HG03457 (cell line): Measurements from ENCODE around the gene GASK1A.

Experiments
- ATAC-seq: cut with Tn5 transposase; IDR thresholded peaks from one replicate; pipeline ENCODE4 v1.9.1; 2021; ENCODE audit warnings: moderate number of reproducible peaks; ENCODE audit not compliant: unreplicated experiment

Gene GASK1A

DNA sequence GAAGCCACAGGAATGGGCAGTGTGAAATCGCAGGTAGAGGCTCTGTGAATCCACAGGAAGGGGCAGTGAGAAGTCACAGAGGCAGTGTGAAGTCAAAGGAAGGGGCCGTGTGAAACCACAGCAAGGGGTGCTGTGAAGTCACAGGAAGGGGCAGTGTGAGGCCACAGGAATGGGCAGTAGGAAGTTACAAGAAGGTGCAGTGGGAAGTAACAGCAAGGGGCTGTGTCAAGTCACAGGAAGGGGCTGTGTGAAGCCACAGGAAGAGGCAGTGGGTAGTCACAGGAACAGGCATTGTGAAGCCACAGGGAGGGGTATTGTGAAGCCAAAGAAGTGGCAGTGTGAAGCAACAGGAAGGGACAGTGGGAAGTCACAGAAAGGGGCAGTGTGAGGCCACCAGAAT, 34.1 kb downstream of the GASK1A start:
- ATAC-seq: no peak

DNA sequence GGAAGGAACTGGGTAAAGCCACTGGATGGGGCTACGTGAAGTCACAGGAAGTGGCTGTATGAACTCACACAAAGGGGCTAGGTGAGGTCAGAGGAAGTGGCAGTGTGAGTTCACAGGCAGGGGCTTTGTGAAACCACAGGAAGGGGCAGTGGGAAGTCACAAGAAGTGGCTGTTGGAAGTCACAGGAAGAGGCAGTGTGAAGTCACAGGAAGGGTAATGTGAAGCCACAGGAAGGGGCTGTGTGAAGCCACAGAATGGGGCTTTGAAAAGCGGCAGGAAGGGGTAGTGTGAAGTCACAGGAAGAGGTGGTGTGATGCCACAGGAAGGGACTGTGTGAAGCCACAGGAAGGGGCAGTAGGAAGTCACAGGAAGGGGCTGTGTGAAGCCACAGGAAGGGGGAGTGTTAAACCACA, 34.6 kb downstream of the GASK1A start:
- no peak for ATAC-seq

DNA sequence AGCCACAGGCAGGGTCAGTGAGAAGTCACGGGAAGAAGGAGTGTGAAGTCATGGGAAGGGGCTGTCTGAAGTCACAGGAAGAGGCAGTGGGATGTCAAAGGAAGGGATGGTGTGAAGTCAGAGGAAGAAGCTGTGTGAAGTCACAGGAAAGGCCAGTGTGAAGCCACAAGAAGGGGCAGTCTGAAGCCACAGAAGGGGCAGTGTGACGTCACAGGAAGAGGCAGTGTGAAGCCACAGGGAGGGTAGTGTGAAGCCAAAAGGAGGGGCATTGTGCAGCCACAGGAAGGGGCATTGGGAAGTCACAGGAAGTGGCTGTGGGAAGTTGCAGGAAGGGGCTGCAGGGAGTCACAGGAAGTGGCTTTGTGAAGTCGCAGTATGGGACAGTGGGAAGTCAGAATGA, 35.1 kb downstream of the GASK1A start:
- no peak for ATAC-seq

DNA sequence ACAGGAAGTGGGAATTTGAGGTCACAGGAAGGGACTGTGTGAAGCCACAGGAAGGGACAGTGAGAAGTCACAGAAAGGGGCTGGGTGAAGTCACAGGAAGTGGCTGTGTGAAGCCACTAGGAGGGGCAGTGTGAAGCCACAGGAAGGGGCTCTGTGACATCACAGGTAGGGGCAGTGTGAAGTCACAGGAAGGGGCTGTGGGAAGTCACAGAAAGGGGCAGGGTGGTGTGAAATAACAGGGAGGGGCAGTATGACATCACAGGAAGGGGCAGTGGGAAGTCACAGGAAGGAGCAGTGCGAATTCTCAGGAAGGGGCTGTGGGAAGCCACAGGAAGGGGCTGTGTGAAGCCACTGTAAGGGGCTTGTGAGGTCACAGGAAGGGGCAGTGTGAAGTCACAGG, 35.8 kb downstream of the GASK1A start:
- ATAC-seq: no peak

DNA sequence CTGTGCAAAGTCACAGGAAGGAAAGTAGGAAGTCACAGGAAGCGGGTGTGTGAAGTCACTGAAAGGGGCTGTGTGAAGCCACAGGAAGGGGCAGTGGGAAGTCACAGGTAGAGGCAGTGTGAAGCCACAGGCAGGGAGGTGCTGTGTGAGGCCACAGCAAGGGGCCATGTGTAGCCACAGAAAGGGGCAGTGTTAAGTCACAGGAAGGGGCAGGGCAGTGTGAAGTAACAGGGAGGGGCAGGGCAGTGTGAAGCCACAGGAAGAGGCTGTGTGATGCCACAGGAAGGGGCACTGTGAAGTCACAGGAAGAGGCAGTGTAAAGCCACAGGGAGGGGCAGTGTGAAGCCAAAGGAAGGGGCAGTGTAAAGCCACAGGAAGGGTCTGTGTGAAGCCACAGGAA, 36.5 kb downstream of the GASK1A start:
- ATAC-seq: no peak

DNA sequence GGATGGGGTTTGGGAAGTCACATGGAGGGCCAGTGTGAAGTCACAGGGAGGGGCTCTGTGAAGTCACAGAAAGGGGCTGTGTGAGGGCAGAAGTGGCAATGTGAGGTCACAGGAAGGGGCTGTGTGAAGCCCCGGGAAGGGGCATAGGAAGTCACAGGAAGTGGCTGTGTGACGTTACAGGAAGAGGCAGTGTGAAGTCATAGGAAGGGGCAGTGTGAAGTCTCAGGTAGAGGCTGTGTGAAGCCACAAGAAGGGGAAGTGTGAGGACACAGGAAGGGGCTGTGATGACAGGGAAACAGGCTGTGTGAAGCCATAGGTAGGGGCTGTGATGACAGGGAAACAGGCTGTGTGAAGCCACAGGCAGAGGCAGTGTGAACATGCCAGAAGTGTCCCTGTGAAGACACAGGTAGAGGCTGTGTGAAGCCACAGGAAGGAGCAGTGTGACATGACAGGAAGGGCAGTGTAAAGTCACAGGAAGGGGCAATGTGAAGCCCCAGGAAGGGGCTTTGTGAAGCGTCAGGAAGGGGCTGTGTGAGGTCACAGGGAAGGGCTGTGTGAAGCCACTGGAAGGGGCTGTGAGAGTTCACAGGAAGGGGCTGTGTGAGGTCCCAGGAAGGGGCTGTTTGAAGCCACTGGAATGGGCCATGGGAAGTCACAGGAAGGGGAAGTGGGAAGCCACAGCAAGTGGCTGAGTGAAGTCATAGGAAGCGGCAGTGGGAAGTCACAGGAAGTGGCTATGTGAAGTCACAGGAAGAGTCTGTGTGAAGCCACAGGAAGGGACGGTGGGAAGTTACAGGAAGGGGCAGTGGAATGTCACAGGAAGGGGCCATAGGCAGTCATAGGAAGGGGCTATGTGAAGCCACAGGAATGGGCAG, 37.1 kb downstream of the GASK1A start:
- no peak for ATAC-seq

DNA sequence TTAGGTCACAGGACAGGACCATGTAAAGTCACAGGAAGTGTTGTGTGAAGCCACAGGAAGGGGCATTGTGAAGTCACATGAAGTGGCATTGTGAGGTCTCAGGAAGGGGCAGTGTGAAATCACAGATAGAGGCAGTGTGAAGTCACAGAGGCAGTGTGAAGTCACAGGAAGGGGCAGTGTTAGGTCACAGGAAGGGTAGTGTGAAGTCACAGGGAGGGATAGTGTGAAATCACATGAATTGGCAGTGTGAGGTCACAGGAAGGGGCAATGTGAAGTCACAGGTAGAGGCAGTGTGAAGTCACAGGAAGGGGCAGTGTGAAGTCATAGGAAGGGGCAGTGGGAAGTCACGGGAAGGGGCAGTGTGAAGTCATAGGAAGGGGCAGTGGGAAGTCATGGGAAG, 37.9 kb downstream of the GASK1A start:
- ATAC-seq: no peak

DNA sequence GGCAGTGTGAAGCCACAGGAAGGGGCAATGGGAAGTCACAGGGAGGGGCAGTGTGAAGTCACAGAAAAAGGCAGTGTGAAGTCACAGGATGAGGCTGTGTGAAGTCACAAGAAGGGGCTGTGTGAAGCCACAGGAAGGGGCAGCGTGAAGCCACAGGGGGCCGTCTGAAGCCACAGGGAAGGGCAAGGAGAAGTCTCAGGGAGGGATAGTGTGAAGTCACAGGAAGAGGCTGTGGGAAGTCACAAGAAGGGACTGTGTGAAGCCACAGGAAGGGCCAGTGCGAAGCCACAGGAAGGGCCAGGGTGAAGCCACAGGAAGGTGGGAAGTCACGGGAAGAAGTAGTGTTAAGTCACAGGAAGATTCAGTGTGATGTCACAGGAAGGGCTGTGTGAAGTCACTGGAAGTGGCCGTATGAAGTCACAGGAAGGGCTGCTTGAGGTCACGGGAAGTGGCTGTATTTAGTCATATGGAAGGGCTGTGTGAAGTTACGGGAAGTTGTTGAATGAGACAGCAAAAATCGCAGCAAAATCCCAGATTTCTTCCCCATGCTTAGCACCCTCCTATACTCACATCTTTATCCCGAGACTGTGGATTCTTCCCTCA, 38.6 kb downstream of the GASK1A start:
- no peak for ATAC-seq

DNA sequence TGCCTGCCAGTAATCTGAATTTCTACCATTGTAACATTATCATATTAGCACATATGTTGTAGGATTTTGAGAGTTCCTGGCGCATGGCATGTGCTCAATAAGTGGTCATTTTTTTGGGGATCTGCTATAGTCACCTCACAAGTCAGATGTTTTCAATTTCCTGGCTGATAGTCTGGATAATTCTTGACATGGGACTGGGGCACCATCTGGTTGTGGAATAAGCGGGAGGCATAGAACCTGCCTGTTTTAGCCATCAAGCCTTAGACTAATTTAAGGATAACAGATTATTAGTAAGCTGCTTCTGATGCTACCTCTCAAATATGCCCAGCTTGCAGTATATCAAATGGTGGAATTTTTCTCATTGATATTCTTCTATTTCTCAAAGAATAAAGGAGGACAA, 39.1 kb downstream of the GASK1A start:
- no peak for ATAC-seq

DNA sequence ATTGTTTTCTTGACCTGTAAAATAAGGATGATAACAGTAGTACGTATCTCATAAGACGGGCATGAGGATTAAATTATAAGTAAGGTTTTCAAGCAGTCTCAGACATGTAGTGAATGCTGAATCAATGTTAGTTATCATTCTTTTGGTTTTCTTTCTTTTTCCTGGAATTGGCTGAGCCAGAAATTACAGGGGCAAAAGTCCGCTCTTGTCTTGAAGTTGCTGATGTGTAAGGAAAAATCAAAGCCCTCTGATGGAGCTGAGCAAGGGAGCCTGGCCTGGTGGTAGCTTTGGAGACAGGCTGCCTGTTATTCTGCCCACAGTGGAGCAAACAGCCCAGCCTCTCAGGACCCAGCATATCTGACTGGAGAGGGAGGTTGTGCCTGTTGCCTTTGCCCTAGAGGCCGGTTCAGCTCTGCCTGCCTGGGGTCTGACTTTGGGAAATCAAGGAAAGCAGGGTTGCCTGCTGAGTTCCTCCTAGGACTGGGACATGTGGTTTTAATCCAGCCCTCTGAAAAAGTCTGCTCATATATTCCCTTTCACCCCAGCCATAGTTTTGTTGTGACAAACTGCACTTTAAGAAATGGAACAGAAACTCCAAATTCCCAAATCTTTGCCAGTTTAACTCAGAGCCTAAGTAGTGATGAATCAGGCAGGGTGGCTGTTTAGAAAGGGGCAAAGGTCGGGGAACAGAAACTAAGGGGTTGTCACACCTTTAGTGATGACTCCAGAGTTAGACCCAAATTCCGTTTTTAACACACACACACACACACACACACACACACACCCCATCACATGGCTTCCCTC, 40.1 kb downstream of the GASK1A start:
- no peak for ATAC-seq

DNA sequence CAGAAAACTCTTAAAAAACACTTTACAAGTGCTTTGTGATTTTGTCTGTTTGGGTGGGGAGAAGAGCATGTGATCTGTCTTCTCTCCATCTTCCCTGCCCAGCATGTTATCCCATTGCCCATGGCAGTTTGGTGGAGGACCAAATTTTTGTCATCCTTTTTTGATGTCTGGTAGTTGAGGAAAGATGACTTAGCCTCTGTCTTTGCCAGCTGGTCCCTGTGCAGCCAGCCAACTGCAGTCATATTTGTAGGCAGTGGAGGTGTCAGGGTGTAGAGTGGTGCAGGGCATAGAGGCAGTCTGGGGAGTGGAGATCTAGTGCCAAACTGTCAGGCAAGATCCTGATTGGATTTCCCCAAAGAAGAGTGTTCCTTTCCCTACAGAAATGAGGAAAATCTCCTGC, 40.7 kb downstream of the GASK1A start:
- ATAC-seq: no peak

DNA sequence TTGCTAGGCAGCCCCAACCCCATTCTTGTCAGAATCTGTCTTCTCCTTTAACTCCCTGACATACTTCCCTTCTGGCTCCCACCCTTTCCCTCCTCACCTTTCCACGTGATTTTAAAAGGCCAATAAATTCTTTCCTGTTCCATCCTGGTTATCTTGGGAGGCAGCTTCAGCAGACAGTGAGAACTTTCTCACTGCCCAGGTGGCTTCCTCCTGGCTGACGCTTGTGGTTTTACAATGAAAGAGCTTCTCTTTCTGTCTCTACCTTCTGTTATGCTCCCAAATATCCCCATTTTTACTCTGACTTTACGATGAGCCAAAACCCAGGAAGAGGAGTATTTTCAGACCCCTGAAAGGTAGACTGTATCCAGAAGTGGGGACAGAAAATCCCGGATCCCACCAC, 42.1 kb downstream of the GASK1A start:
- no peak for ATAC-seq

DNA sequence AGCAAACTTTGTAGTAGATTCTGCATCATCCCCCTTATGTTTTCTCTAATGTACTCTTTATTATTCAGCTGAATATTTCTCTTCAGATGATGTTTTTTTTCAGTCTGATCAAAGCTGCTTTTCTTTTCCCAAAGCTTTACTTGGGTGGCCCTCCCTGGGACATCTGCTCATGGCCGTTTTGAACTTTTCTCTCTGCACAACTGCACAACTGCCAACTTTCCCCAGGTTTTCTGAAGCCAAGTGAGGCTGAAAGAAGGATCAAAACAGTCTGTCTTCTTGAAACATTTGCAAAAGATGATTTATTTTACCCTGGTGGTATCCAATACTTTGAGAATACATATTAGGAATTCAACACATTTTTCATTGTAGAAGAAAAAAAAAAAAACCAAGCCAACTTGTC, 43.0 kb downstream of the GASK1A start:
- ATAC-seq: no peak

DNA sequence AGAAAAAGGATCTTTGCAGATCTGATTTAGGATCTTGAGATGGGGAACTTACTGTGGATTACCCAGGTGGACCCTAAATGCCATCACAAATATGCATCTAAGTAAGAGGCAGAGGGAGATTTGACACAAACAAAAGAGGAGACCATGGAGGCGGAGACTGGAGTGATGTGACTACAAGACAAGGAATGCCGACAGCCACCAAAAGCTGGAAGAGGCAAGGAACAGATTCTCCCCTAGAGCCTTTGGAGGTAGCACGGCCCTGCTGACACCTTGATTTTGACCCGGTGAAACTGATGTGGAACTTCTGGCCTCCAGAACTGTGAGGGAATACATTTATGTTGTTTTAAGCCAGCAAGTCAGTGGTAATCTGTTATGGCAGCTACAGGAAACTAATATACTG, 44.0 kb downstream of the GASK1A start:
- no peak for ATAC-seq

DNA sequence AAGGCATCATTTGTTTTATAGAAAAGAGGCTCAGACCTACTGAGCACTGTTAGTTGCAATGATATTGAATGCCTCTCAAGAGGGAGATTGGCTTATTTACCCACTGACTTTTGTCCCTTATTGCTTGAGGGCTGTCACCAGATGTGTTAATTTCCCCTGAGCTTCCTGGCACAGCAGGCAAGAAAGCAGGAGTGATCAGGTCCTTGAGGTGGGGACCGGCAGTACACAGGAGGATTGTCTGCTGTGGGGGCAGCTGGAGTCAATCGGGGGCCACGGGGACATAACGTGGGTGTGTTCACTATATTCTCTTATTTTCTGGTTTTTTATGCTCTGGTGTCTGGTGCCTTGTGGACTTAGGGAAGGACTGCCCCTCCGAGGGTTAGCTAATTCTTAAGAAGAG, 44.6 kb downstream of the GASK1A start:
- no peak for ATAC-seq

DNA sequence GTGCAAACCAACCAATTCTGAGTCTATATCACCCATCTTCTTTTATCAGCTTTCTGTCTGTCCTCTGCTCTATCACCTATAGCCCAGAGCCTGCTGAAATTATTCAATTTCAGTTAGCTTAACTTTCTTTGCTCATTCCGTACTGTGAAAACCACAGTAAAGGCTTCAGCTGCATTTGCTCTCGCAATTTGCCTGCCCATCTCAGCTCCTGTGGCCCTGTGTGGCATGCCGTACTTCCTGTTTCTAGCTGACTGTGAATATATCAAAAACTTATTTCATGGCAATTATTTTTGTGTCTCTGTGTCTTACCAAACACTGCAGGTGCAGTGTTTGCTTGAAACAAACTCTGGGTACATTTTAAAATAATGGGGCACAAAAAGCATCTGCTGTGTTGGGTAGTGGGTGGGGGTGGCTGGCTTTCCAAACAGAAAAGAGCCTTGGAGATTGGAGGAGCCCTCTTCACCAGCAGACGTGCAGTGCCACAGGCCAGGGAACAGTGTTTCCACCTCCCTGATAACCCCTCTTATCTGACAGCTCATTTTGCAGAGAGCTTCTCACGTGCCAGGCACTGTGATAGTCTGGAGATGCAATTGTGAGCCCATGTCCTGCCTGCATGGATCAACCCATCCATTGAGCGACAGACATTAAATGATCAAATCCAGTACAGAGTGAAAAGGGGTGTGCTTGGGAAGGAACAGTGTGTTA, 45.2 kb downstream of the GASK1A start:
- no peak for ATAC-seq

DNA sequence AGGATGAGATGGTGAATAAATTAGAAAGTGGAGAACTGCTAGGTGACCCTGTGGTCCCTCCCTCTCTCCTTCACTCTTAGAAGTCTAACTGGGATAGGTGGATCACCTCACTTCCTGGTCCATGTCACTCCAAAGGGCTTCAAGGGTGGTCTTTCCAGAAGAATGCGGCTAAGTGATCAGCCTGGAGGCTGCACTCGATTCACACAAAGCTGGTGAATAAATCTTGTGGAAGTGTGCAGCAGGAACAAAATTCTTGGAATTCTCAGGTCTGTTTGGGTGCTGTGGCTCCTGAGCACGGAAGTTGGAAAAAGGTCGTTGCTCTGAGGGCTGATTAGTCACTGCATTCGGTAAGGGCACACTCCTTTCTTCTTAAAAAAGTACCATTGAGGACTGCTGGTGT, 46.3 kb downstream of the GASK1A start:
- no peak for ATAC-seq

DNA sequence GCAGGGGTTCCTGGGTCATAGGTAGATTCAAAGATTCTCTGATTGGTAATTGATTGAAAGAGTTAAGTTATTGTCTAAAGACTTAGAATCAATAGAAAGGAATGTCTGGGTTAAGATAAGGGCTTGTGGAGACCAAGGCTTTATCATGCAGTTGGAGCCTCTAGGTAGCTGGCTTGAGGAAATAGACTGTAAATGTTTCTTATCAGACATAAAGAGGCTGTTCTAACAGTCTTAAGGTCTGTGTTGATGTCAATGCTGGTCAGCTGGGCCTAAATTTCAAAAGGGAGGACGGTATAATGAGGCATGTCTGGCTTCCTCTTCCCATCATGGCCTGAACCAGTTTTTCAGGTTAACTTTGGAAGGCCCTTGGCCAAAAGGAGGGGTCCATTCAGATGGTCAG, 48.9 kb downstream of the GASK1A start:
- ATAC-seq: no peak

DNA sequence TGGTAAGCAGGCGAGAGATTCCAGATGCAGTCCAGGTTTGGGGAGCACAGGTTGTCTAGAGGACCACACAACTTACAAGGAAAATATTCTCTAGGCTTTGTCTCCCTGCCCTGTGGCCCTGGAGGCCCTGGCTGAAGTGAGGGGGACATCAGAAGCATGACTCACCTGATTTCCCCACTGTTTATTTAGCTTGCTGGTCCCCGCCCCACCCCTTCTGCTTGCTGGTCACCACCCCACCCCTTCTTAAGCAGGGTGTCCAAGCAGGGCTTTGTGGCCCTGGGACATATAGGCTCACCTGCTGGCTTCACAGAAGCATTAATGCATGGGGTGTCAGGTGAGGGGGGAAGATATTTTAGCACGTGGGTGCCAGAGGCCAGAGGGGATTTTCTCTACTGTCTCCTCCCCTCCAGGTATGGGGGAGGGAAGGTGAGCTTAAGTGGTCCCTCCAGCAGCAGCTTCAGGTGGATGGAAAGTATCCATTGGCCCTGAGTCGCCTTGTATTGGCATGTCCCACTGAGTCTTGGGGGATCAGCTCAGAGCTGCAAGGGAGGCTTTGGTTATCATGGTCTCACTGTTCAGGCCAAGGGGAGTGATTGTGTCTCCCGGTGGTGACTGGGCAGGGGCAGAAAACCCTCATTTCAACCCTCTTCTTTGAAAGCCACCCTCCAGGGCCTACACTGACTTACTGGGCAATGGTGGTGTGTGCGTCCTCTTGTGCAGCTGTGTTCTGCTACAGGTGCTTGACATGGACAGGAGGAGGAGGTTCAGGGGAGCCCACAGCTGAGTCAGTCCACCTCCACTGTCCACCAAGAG, 49.8 kb downstream of the GASK1A start:
- no peak for ATAC-seq

DNA sequence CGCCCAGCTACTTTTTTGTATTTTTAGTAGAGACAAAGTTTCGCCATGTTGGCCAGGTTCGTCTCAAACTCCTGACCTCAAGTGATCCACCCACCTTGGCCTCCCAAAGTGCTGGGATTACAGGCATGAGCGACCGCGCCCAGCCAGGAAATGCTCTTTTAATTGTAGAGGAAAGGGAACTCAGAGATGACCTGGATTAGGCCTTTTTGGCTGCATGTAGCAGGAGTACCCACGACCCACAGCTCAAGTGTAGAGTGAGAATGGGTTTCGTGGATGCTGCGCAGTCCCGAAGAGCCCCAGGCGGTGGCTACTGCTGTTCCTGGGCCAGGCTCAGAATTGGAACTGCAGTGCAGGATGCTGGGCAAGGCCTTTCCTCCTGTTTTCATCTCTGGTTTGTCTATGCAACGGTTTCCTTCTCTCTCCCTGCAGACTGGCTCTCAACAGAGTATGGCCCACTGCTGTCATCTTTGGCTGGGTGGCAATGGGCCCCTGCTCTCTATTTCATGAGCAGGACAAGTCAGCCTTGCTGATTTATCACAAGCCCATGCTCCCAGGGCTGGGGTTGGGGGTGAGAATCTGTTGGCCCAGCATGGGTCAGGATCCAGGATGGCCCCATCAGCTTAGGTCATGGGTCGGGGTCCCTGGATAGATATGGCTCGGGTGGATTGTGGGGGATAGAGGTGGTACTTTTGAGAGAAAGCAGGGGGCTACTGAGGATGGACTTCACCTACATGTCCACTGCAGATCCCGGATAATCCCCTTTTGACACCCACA, 51.2 kb downstream of the GASK1A start:
- ATAC-seq: no peak
